Adrenal gland (tissue), 12 donors: ENCODE results near the gene SIVA1. TPM values are rescaled to one million over a fixed set of nuclear protein-coding genes. Genes with fewer than 3 reads are reported as not detected.

Experiments used
- DNase-seq, 7 donors: peaks; one replicate each; pipeline ENCODE4 v3.0.0-alpha.2; 2019 to 2020
- H3K27ac ChIP-seq, 5 donors: fragments of 200-600 bp; sonication (generic) in 4 of 5; 1 replicate in 3 of 5; 2 replicates in 2 of 5; pipeline versions ENCODE4 v1.5.1 to v1.8.0; 2016 to 2020; ENCODE audit warnings: mild to moderate bottlenecking in 1 of 5
- H3K27me3 ChIP-seq: fragments of 200-600 bp; 2 replicates; pipeline ENCODE4 v1.8.0; 2021
- H3K36me3 ChIP-seq, 2 donors: fragments of 200-600 bp; replicated peaks in 1 of 2; 1 replicate in 1 of 2; 2 replicates in 1 of 2; pipeline versions ENCODE4 v1.5.1 to v1.8.0; 2018 to 2022
- H3K4me1 ChIP-seq, 2 donors: fragments of 200-600 bp; replicated peaks in 1 of 2; 1 replicate in 1 of 2; 2 replicates in 1 of 2; pipeline versions ENCODE4 v1.5.1 to v1.8.0; 2018 to 2021
- H3K4me3 ChIP-seq, 4 donors: fragments of 200-600 bp; sonication (generic) in 3 of 4; one replicate each; pipeline ENCODE4 v1.5.1; 2016 to 2018
- H3K9me3 ChIP-seq, 3 donors: fragments of 200-600 bp; sonication (generic) in 1 of 3; replicated peaks in 1 of 3; 1 replicate in 2 of 3; 2 replicates in 1 of 3; pipeline versions ENCODE4 v1.5.1 to v1.8.0; 2016 to 2021
- POLR2A ChIP-seq, 2 donors: fragments of 450-650 bp; IDR thresholded peaks; one replicate each; pipeline ENCODE4 v1.6.1; 2017; ENCODE audit warnings: antibody characterized with exemption in 2 of 2, mild to moderate bottlenecking in 2 of 2, moderate library complexity in 1 of 2
- WGBS, 4 donors: extraction: QIAGEN DNeasy Blood & Tissue Kit in 2 of 4; methylation state at CpG; one replicate each; pipeline versions ENCODE4 v1.1.5 to v1.1.7; 2013 to 2017; 5-methylcytosine and 5-hydroxymethylcytosine counted together
- intact Hi-C, 2 donors: fragments of 100-400 bp; cut with DNase I; formaldehyde crosslinking; loops; one replicate each; pipeline versions ENCODE4 v1.14.1 to v1.15.0; 2022 to 2023
- polyA plus RNA-seq, 3 donors: library from polyadenylated mRNA; stranded (reverse); fragments of 200-250 nt in 2 of 3; fragments of 350-450 nt in 1 of 3; fragmentation: Illumina TruSeq in 1 of 3; extraction: RNeasy Lipid Tissue Mini Kit (QIAGEN cat#74804) in 1 of 3; gene quantifications; one replicate each; pipeline ENCODE4 v1.2.3, GENCODE V29; 2013 to 2014
- total RNA-seq, 9 donors: library from RNA; depleted of rRNA in 4 of 9; stranded (reverse); fragments of >200 nt in 4 of 9; fragments of 120-200 nt in 1 of 9; fragmentation: NEBNext Ultra II Directional in 1 of 9; extraction: Animal tissue kit (Norgen Biotek cat#: 25700) in 1 of 9; gene quantifications; one replicate each; pipeline versions ENCODE4 v1.1.0 to v1.2.4, GENCODE V29; 2013 to 2023
- TF ChIP-seq, protein P1 (sequence below), 6 experiments: fragments of 450-650 bp in 4 of 6; fragments of 200-600 bp in 2 of 6; sonication (generic) in 1 of 6; IDR thresholded peaks; 1 replicate in 5 of 6; 2 replicates in 1 of 6; pipeline versions ENCODE4 v1.5.1 to v1.8.0; 2016 to 2021; ENCODE audit warnings: antibody characterized with exemption in 6 of 6, mild to moderate bottlenecking in 2 of 6, moderate library complexity in 1 of 6
- donor health status: healthy with polysubstance abuse.
- donor health status: Bipolar disorder and iron deficiency.
- donor health status: DM: yes; HTN: yes; CAD: no.
- donor health status: DM: no; HTN: no; CAD: no.
- donor health status: DM: no; HTN: no; CAD: no.
- donor health status: DM: yes; HTN: yes; CAD: no.

Gene SIVA1
- total and polyA plus RNA-seq, 12 donors, result 2.0 to 294 (median 83.2) TPM

DNA sequence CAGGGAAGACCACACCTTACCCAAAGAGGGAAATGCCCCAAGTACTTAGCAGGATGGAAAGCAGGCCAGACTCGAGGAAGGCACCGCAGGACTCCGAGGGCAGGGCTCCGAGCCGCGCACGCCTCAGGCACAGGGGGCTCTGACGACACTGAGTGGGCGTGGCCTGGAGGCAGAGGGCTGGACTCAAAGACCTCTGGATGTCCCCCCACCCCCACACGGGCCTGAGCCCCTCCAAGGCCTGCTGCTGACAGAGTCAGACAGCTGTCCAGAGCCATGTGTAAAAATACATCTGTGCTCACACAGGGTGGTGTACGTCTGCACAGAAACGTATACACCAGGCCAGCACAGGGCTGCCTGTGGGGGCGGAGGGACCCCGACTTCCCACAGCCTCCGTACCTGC, 41.2 kb downstream of the SIVA1 start:
- no peaks in the 10 kb centered on the region for H3K27me3 ChIP-seq
- DNase-seq, result peak; percentile 64 to 86 (median 73)
- peak overlapping the region in 2 of 4 donors; percentile 85 to 96 for H3K4me3 ChIP-seq
- peaks cover 0 to 21% of the 10 kb centered on the region in 2 donors for H3K36me3 ChIP-seq
- no peak for TF ChIP-seq POLR2A (IDR thresholded peaks at IDR 0.05)
- TF ChIP-seq, protein P1, sequence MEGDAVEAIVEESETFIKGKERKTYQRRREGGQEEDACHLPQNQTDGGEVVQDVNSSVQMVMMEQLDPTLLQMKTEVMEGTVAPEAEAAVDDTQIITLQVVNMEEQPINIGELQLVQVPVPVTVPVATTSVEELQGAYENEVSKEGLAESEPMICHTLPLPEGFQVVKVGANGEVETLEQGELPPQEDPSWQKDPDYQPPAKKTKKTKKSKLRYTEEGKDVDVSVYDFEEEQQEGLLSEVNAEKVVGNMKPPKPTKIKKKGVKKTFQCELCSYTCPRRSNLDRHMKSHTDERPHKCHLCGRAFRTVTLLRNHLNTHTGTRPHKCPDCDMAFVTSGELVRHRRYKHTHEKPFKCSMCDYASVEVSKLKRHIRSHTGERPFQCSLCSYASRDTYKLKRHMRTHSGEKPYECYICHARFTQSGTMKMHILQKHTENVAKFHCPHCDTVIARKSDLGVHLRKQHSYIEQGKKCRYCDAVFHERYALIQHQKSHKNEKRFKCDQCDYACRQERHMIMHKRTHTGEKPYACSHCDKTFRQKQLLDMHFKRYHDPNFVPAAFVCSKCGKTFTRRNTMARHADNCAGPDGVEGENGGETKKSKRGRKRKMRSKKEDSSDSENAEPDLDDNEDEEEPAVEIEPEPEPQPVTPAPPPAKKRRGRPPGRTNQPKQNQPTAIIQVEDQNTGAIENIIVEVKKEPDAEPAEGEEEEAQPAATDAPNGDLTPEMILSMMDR (IDR thresholded peaks at IDR 0.05), result no peak
- H3K4me1 ChIP-seq, result peaks cover 45 to 64% of the 10 kb centered on the region in 2 donors
- intact Hi-C loops, result no loop called here
- WGBS, 4 donors, result 4 to 8% (median 6%) methylated on average over 6 to 15 of the region's 15 CpGs
- H3K9me3 ChIP-seq, result no peaks in the 10 kb centered on the region
- H3K27ac ChIP-seq, result peak overlapping the region; percentile 11 to 97 (median 71)

DNA sequence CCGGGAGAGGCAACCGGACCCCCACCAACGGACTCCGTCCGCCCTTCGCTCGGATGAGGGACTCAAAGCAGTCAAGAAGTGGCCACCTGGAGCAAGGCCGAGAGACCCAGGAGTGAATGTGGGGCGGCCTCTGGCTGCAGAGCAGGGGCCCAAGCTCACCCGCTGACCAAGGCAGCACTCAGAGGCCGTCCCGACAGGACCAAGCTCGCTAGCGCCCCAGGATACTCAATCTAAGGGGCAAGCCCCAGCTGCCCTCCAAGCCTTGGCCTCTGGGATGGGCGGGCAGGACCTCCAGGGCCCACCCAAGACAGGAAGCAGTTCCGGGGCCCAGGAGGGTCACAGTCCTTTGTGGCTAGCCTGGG, 41.7 kb downstream of the SIVA1 start:
- peaks cover 44 to 63% of the 10 kb centered on the region in 2 donors for H3K4me1 ChIP-seq
- 0 to 4% (median 1%) methylated on average over 9 to 16 of the region's 16 CpGs for WGBS, 4 donors

DNA sequence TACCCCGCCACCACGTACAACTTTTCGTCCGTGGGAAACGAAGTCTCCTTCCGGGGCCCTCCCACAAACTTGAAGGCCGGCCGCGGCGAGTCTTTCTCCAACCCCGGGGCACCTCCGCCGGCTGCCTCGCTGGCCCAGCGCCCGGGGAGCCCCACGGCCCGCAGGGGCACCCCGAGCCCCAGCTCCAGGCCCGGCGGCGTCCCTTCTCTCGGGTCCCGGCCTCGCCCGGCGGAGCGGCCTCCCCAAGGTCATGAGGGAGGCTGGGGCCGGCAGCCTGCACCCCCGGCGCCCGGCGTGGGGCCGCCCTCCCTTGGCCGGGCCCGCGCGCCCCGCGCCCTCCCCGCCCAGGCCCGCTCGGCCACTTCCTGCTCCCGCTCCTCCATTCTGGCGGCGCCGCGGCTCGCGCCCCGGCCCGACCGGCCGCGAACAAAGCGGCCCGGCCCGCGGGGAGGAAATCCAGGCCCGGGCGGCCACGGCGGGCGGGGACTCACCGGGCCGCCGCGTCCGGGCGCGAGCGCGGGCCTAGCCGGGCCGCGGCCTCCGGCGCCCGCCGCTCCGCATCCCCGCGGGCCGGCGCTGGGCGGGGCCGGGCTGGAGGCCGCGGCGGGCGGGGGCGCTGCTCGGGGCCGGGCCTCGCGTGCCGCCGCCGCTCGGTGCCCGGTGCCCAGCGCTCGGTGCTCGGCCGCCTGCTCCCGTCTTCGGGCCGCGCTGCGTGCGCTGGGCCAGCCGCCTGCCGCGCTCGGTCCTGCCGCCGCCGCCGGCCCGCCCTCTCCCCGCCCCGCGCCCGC, 42.2 kb downstream of the SIVA1 start, which contains the start of gene AKT1:
Gene AKT1, minus strand, starts transcription at position 756 of the 788 bp plus-strand sequence. CDS start 3,105 bp downstream, outside the sequence.
- no peaks in the 10 kb centered on the region for H3K9me3 ChIP-seq
- peak in 1 of 7 donors; percentile 39 for DNase-seq
- H3K36me3 ChIP-seq, result peaks cover 0 to 17% of the 10 kb centered on the region in 2 donors
- peak within 1 kb of the TSS; percentile 11 to 97 (median 71) for H3K27ac ChIP-seq
- 0 to 4% (median 1%) methylated on average over 2 to 116 of the region's 124 CpGs for WGBS, 4 donors
- TF ChIP-seq, protein P1 (IDR thresholded peaks at IDR 0.05), result no peak
- no peak for TF ChIP-seq POLR2A (IDR thresholded peaks at IDR 0.05)
- peaks cover 43 to 62% of the 10 kb centered on the region in 2 donors for H3K4me1 ChIP-seq
- H3K4me3 ChIP-seq, result peak within 1 kb of the TSS in 3 of 4 donors; percentile 49 to 96 (median 85)
- H3K27me3 ChIP-seq, result no peaks in the 10 kb centered on the region
- intact Hi-C loops, result no loop called here

More for the DNA sequence above, 41.7 kb downstream of the SIVA1 start:
- Histone ChIP-seq H3K27me3 (no peaks in the 10 kb centered on the region), H3K9me3 (no peaks in the 10 kb centered on the region), H3K36me3 (peaks cover 0 to 21% of the 10 kb centered on the region in 2 donors), H3K4me3 (peak overlapping the region in 3 of 4 donors; percentile 49 to 96 (median 85)), H3K27ac (peak overlapping the region; percentile 11 to 97 (median 71))
- intact Hi-C loops, result no loop called here
- DNase-seq, result peak in 2 of 7 donors; percentile 56 to 64
- TF ChIP-seq POLR2A (IDR thresholded peaks at IDR 0.05), result no peak
- TF ChIP-seq, protein P1 (IDR thresholded peaks at IDR 0.05), result no peak
